ENCODE results near the gene SENP5. TPM values are rescaled to one million over a fixed set of nuclear protein-coding genes. Genes with fewer than 3 reads are reported as not detected.

SENP5 gene
- total RNA-seq, 1 donor from 2014 or later = 39.2 TPM

- H3K27me3 ChIP-seq (ENCODE audit: control insufficient read depth, insufficient read depth, low read length) = no peaks in the 10 kb centered on the region
- no peak for TF ChIP-seq CTCF (IDR thresholded peaks at IDR 0.05; ENCODE audit: insufficient read depth, low read length, severe bottlenecking)
- peaks cover 7% of the 10 kb centered on the region for H3K36me3 ChIP-seq (ENCODE audit: control insufficient read depth, insufficient read depth, low read length)
- H3K4me3 ChIP-seq (ENCODE audit: low read depth, low read length) = no peak overlapping the region
- DNase-seq (ENCODE audit: low read depth) (no peak), FAIRE-seq (no peak)
Observed at GRCh38 chr3:196902296-196902695, 34.6 kb downstream of the SENP5 start.

DNA sequence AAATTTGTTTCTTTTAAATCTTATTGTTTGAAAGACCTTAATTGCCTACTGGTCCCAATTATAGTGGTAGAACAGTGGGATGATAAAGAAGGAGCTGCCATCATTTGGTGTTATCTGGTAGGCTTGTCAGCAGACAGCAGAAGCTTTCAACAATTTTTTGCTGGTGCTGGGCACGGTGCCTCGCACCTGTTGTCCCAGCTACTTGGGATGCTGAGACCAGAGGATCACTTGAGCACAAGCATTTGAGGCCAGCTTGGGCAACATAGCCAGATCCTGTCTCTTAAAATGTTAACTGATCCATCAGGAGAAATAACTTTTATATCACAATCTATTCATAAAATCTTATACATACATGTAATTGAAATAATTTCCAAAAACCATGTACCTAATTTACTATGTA is 36.0 kb downstream of the SENP5 start:
- Histone ChIP-seq H3K27me3 (ENCODE audit: control insufficient read depth, insufficient read depth, low read length) (no peaks in the 10 kb centered on the region), H3K4me3 (ENCODE audit: low read depth, low read length) (no peak overlapping the region), H3K36me3 (ENCODE audit: control insufficient read depth, insufficient read depth, low read length) (peaks cover 7% of the 10 kb centered on the region)
- no peak for TF ChIP-seq CTCF (IDR thresholded peaks at IDR 0.05; ENCODE audit: insufficient read depth, low read length, severe bottlenecking)
- no peak for FAIRE-seq
- no peak for DNase-seq (ENCODE audit: low read depth)

GRCh38 chr3:196914866-196915265 is 47.1 kb downstream of the SENP5 start:
- TF ChIP-seq CTCF (IDR thresholded peaks at IDR 0.05; ENCODE audit: insufficient read depth, low read length, severe bottlenecking) = no peak
- Histone ChIP-seq H3K27me3 (ENCODE audit: control insufficient read depth, insufficient read depth, low read length) (no peaks in the 10 kb centered on the region), H3K36me3 (ENCODE audit: control insufficient read depth, insufficient read depth, low read length) (peaks cover 9% of the 10 kb centered on the region), H3K4me3 (ENCODE audit: low read depth, low read length) (no peak overlapping the region)
- FAIRE-seq (no peak), DNase-seq (ENCODE audit: low read depth) (no peak)

DNA sequence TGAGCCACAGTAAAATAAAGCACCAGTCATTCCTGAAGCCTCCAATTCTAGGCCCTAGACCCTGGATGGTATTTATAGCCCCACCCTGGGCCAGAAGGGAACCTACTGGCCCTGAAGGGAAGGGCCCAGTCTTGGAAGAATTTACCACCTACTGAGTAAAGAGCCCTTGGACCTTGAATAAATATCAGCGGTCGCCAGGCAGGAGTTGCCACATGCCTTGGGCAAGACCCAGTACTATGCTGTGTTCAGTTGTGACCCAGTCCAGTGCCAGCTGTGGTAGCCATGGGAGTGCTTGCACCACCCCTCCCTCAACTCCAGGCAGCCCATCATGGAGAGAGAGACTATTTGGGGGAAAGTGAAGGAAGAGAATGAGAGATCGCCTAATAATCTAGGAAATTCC is 47.7 kb downstream of the SENP5 start:
- H3K36me3 ChIP-seq (ENCODE audit: control insufficient read depth, insufficient read depth, low read length) = peaks cover 9% of the 10 kb centered on the region
- no peak overlapping the region for H3K4me3 ChIP-seq (ENCODE audit: low read depth, low read length)
- H3K27me3 ChIP-seq (ENCODE audit: control insufficient read depth, insufficient read depth, low read length) = no peaks in the 10 kb centered on the region
- no peak for FAIRE-seq
- DNase-seq (ENCODE audit: low read depth) = no peak
- no peak for TF ChIP-seq CTCF (IDR thresholded peaks at IDR 0.05; ENCODE audit: insufficient read depth, low read length, severe bottlenecking)

DNA sequence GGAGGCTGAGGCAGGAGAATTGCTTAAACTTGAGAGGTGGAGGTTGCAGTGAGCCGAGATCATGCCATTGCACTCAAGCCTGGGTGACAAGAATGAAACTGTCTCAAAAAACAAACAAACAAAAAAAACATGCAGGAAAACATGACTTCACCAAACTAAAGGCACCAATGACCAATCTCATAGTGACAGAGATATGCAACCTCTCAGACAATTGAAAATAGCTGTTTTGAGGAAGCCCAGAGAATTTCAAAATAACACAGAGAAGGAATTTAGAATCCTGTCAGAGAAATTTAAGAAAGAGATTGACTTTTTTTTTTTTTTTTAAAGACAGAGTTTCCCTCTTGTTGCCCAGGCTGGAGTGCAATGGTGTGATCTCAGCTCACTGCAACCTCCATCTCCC is 48.5 kb downstream of the SENP5 start:
- DNase-seq (ENCODE audit: low read depth) = no peak

More for the DNA sequence above, 48.5 kb downstream of the SENP5 start:
- Histone ChIP-seq H3K4me3 (ENCODE audit: low read depth, low read length) (no peak overlapping the region), H3K27me3 (ENCODE audit: control insufficient read depth, insufficient read depth, low read length) (no peaks in the 10 kb centered on the region), H3K36me3 (ENCODE audit: control insufficient read depth, insufficient read depth, low read length) (peaks cover 9% of the 10 kb centered on the region)
- no peak for FAIRE-seq
- TF ChIP-seq CTCF (IDR thresholded peaks at IDR 0.05; ENCODE audit: insufficient read depth, low read length, severe bottlenecking) = no peak

Data from bronchial epithelial cell (primary cell).